Neural crest cell (in vitro differentiated cells): ENCODE measurements around the gene DGKD. TPM values are rescaled to one million over a fixed set of nuclear protein-coding genes. Genes with fewer than 3 reads are reported as not detected.

Experiments used
- DNase-seq: peaks from one replicate; pipeline ENCODE4 v3.0.0; 2021; ENCODE audit warnings: low read depth, mixed read lengths, low spot score
- H3K27ac Mint-ChIP-seq: one replicate; pipeline ENCODE4 v1.8.0; 2021; ENCODE audit warnings: mild to moderate bottlenecking, mixed read lengths; ENCODE audit not compliant: unreplicated experiment
- H3K27me3 Mint-ChIP-seq: 2 replicates; pipeline ENCODE4 v1.8.0; 2021; ENCODE audit warnings: low read depth, mild to moderate bottlenecking, mixed read lengths
- H3K36me3 Mint-ChIP-seq: 2 replicates; pipeline ENCODE4 v1.8.0; 2021; ENCODE audit warnings: low read depth, mild to moderate bottlenecking, mixed read lengths
- H3K4me1 Mint-ChIP-seq: 2 replicates; pipeline ENCODE4 v1.8.0; 2021; ENCODE audit warnings: mixed read lengths
- H3K4me3 Mint-ChIP-seq: one replicate; pipeline ENCODE4 v1.8.0; 2021; ENCODE audit warnings: mild to moderate bottlenecking, mixed read lengths
- H3K9me3 Mint-ChIP-seq: 2 replicates; pipeline ENCODE4 v1.8.0; 2021; ENCODE audit warnings: mixed read lengths
- total RNA-seq: library from RNA; stranded (reverse); gene quantifications from 2 replicates; pipeline ENCODE4 v1.2.1, GENCODE V29; 2021
- TF ChIP-seq, protein P1 (sequence below): fragments of 200-600 bp; sonication (generic); conservative IDR thresholded peaks from 2 replicates; pipeline ENCODE4 v1.5.0; 2021; ENCODE audit warnings: antibody characterized with exemption, mild to moderate bottlenecking

Gene DGKD
- total RNA-seq, 1 donor from 2014 or later, result 48.7 TPM

DNA sequence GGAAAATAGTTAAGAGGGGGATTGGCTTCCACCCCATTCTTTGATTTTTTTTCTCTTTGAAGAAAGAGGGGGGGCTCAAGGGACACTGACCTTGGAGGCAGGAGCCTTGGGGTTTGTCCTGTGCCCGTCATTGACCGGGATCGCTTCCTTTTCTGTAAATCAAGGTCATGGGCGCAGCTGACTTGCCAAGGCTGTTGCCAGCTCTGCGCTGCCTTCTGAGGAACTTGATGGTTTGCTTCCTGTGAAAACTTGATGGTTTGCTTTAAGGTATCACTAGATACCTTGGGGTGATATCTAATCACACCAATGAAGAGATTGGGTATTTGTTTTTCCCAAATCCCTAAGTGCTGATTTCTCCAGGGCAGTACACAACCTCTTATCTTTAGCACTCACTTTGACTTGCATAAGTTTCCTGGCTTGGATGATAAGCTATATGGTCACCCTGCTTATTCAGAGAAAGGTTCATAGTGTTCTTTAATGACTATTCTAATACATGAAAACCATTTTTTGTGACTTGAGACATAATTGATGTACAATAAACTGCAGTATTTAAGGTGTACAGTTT, 56.0 kb downstream of the DGKD start:
- no peak for DNase-seq
- H3K27ac Mint-ChIP-seq, result no peak overlapping the region
- no peaks in the 10 kb centered on the region for H3K27me3 Mint-ChIP-seq
- H3K36me3 Mint-ChIP-seq, result peaks cover 23% of the 10 kb centered on the region
- no peaks in the 10 kb centered on the region for H3K4me1 Mint-ChIP-seq
- peaks cover 5% of the 10 kb centered on the region for H3K9me3 Mint-ChIP-seq
- H3K4me3 Mint-ChIP-seq, result no peak overlapping the region
- TF ChIP-seq, protein P1, sequence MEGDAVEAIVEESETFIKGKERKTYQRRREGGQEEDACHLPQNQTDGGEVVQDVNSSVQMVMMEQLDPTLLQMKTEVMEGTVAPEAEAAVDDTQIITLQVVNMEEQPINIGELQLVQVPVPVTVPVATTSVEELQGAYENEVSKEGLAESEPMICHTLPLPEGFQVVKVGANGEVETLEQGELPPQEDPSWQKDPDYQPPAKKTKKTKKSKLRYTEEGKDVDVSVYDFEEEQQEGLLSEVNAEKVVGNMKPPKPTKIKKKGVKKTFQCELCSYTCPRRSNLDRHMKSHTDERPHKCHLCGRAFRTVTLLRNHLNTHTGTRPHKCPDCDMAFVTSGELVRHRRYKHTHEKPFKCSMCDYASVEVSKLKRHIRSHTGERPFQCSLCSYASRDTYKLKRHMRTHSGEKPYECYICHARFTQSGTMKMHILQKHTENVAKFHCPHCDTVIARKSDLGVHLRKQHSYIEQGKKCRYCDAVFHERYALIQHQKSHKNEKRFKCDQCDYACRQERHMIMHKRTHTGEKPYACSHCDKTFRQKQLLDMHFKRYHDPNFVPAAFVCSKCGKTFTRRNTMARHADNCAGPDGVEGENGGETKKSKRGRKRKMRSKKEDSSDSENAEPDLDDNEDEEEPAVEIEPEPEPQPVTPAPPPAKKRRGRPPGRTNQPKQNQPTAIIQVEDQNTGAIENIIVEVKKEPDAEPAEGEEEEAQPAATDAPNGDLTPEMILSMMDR, result no peak

GRCh38 chr2:233411162-233411561, 56.9 kb downstream of the DGKD start:
- peaks cover 5% of the 10 kb centered on the region for H3K9me3 Mint-ChIP-seq
- TF ChIP-seq, protein P1, result no peak
- DNase-seq, result no peak
- no peaks in the 10 kb centered on the region for H3K27me3 Mint-ChIP-seq
- no peak overlapping the region for H3K4me3 Mint-ChIP-seq
- H3K4me1 Mint-ChIP-seq, result no peaks in the 10 kb centered on the region
- peaks cover 23% of the 10 kb centered on the region for H3K36me3 Mint-ChIP-seq
- H3K27ac Mint-ChIP-seq, result no peak overlapping the region

DNA sequence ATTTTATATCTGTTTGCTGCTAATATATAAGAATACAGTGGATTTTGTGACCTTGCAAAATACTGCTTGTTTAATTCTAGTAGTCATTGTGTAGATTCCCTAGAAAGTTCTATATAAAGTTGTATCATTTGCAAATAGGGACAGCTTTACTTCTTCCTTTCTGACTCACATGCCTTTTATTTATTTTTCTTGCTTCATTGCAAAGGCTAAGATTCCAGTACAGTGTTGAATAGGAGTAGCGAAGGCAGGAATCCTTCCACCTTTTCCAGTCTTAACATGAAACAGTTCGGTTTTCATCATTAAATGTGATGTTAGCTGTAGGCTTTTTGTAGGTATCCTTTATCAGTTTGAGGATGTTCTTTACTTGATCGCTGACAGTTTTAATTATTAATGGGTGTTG, 58.1 kb downstream of the DGKD start:
- Mint-ChIP-seq H3K27me3 (no peaks in the 10 kb centered on the region), H3K9me3 (peaks cover 5% of the 10 kb centered on the region), H3K4me3 (no peak overlapping the region), H3K27ac (no peak overlapping the region), H3K36me3 (peaks cover 28% of the 10 kb centered on the region), H3K4me1 (no peaks in the 10 kb centered on the region)
- TF ChIP-seq, protein P1, result no peak
- DNase-seq, result no peak

DNA sequence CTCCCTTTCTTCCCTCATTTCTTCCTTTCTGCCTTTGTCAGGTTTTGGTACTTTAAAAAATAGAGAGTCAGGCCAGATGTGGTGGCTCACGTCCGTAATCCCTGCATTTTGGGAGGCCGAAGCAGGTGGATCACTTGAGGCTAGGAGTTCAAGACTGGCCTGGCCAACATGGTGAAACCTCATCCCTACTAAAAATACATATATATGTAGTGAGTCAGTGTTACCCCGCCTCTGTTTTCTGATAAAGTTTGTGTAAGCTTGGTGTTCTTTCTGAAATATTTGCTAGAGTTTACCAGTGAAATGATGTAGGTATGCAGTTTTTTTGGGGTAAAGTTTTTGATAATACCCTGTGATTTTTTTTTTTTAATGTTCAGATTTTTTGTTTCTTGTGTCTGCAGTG, 58.8 kb downstream of the DGKD start:
- Mint-ChIP-seq H3K9me3 (peaks cover 5% of the 10 kb centered on the region), H3K36me3 (peaks cover 28% of the 10 kb centered on the region), H3K27ac (peak overlapping the region; percentile 54), H3K27me3 (no peaks in the 10 kb centered on the region), H3K4me1 (no peaks in the 10 kb centered on the region), H3K4me3 (no peak overlapping the region)
- DNase-seq, result no peak
- TF ChIP-seq, protein P1, result no peak

- Mint-ChIP-seq H3K27me3 (no peaks in the 10 kb centered on the region), H3K9me3 (peaks cover 5% of the 10 kb centered on the region), H3K4me1 (peaks cover 1% of the 10 kb centered on the region), H3K27ac (no peak overlapping the region), H3K36me3 (peaks cover 28% of the 10 kb centered on the region), H3K4me3 (no peak overlapping the region)
- no peak for DNase-seq
- TF ChIP-seq, protein P1, result no peak
Observed at GRCh38 chr2:233413559-233414272, 59.4 kb downstream of the DGKD start.
